Kidney glomerular epithelial cell (primary cell): ENCODE results near the gene RASGRF1.

Experiments
- DNase-seq: peaks from one replicate; lab custom pipeline; 2025; lab: John Stamatoyannopoulos, UW

Gene RASGRF1

GRCh38 chr15:78987556-78988360 is 102.8 kb downstream of the RASGRF1 start:
- no peak for DNase-seq

GRCh38 chr15:78985859-78986475 is 104.6 kb downstream of the RASGRF1 start:
- no peak for DNase-seq

DNA sequence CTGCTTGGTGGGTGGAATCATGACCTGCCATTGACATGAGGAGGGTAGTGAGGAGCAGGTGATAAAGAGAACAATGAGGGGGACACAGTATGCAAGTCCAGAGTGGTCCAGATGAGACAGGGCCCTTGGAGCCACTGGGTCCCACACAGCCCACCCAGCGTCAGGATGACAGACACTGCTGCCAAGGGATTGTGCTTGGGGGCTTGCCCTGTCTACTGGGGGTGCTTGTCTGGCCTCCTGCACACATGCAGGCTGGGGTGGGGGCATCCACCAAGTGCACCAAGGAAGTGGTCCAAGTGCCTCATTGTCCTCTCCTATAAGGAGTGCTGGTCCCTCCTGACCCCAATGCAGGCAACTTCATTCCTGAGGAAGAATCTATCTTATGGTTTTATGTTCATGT is 106.5 kb downstream of the RASGRF1 start:
- DNase-seq, result no peak

- DNase-seq, result no peak
Observed at GRCh38 chr15:78983146-78983918, 107.2 kb downstream of the RASGRF1 start.

DNA sequence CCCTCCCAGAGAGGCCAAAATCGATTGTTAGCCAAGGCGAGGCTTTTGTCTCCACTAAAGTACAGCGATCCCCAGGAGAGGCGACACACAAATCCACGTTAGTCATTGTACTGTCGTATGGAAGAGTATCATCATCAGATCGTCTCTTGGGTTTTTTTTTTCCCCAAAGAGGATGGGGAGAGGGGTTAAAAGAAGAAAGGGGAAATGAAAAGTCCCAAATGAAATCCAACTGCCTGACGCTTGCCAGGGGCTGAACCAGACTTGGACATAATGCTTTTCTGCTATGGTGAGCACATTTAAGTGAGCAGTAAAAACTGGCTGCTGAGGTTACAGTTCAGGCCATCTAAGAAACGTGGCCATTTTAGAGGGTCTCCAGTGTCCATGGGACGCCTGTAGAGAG is 107.8 kb downstream of the RASGRF1 start:
- no peak for DNase-seq

- DNase-seq, result no peak
Observed at GRCh38 chr15:78981532-78982313, 108.9 kb downstream of the RASGRF1 start.

- peak; percentile 52 for DNase-seq
Observed at GRCh38 chr15:78979456-78980320, 110.9 kb downstream of the RASGRF1 start.

GRCh38 chr15:78978601-78979179 is 111.9 kb downstream of the RASGRF1 start:
- no peak for DNase-seq

GRCh38 chr15:78977591-78978347 is 112.8 kb downstream of the RASGRF1 start:
- DNase-seq, result no peak

- no peak for DNase-seq
Observed at GRCh38 chr15:78977091-78977571, 113.4 kb downstream of the RASGRF1 start.

- DNase-seq, result no peak
Observed at GRCh38 chr15:78976691-78977090, 113.9 kb downstream of the RASGRF1 start.

DNA sequence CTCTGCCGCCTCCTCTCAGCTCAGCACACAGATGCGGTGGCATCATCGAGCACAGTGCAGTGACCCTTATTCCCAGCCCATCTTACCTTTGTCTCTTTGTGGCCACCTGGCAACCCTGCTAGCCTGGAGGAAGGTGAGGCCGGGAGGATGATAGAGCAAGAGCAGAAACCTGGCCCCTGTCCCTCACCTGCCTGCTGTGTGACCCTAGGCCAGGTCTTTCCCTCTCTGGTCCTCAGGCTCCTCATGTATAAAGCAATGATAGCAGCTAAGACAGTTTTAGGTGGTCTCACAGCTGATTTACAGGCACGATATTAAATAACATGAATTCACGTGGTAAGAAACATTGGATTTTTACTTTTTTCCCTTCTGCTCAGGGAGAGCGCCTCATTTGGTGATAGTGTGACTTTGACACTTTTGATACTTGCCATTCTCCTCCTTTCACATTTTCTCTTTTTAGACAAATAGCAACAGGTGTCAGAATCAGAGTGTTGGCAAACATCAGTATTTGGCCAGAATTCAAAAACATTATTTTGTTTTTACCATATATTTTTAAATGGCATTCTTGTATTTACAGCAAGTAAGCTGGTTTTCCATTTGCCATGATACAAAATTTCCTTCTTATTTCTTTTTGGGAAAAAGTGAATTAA is 116.2 kb downstream of the RASGRF1 start:
- no peak for DNase-seq

DNA sequence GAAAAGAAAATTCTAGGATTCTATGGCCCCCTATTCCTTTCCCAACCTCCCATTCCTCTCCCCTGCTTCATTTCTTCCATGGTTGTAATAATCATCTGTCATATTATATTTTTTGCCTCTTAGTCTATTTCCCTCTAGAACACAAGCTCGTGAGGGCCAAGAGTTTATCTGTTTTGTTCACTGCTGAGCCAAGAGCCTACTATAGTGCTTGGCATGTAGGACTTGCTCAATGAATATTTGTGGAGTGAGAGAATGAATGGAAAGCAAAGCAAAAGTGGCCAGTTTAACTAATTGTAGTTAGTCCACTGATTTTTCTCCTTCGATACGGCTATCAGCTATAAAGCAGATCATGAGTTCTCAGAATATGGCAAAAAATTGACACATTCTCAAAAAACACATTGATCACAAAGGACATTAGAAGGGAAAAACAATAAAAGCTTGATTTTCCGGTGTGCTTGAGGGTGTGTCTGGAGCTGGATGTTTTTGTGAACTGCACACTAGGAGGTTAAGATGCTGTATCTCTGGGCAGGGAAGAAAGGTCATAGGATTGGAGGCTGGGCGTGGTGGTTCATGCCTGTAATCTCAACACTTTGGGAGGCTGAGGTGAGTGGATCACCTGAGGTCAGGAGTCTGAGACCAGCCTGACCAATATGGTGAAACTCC is 120.8 kb downstream of the RASGRF1 start:
- no peak for DNase-seq

DNA sequence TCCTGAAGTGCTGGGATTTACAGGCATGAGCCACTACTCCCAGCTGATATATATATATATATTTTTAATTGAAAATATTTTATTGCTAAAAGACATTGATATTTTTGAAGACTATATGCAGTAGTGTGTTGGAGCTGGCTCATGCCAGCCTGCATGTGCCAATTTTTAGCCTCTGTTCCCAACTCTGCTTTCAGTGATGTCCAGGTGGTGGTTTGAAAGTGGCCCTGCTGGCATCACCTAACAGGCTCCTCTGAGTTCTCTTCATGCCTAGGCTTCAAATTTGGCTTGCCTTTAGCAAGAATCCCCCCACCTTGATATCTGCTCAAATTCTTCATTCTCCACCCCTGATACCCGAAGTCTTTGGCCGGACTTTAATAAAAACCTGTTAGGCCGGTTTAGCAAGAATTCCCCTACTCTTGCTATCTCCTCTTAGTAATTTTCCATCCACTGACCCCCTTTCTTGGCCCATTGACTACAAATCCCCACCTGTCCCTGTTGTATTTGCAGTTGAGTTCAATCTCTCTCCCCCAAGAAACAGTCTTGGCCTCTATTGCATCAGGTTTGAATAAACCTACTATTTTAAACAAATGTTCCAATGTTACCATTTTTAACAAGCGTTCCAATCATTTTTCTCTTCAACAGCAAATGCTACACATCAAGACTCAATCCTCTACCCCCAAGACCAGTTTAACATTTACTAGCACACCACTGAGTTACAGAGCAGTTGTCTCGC is 121.9 kb downstream of the RASGRF1 start:
- no peak for DNase-seq

GRCh38 chr15:78968114-78968513 is 122.5 kb downstream of the RASGRF1 start:
- no peak for DNase-seq

DNA sequence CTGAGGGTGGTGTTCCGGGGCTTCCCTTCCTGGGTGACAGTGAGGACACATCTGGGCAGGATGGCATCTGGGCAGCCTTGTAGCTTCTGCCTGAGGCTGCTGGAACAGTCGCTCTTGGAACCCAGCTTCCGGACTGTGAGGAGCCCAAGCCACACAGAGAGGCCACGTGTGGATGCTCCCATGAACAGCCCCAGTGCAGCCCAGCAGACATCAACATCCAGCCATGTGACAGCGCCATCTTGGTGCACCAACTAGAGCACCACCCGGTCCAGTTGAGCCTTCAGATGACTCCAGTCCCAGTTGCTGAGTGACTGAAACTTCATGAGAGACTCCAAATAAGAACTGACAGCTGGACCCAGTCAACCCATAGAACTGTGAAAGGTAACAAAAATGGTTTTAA is 130.3 kb downstream of the RASGRF1 start:
- DNase-seq, result no peak

DNA sequence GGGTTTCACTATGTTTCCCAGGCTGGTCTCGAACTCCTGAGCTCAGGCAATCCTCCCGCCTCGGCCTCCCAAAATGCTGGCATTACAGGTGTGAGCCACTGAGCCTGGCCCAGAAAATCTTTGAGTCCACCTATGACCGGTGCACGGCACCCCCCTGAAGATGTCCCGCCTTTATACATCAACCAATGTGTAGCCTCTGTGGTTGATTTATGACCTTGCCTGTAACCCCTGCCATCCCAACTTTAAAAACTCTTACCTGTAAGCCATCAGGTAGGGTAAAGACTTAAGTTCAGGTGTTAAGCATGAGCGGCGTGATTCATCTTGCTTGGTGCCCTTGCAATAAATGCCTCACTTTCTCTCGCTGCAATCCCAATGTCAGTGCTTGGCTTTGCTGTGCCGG is 131.2 kb downstream of the RASGRF1 start:
- DNase-seq, result no peak
